SU-DHL-6 (cell line): ENCODE measurements around the gene SCD.

Experiments used
- H2AFZ ChIP-seq: fragments of 200-600 bp; sonication (generic); 2 replicates; pipeline ENCODE4 v1.6.1; 2014; ENCODE audit warnings: low read depth, mild to moderate bottlenecking, moderate library complexity, mixed read lengths, antibody characterized with exemption, low read length; ENCODE audit not compliant: severe bottlenecking
- H3F3A ChIP-seq: fragments of 200-600 bp; shearing (Covaris generic); 2 replicates; pipeline ENCODE4 v1.6.0; 2016; ENCODE audit warnings: antibody characterized with exemption, mild to moderate bottlenecking; ENCODE audit not compliant: insufficient read depth
- H3K27ac ChIP-seq: fragments of 200-600 bp; sonication (generic); 2 replicates; pipeline ENCODE4 v1.5.1; 2016; ENCODE audit warnings: low read depth, mild to moderate bottlenecking, low read length, moderate library complexity, mixed read lengths
- H3K27me3 ChIP-seq: fragments of 200-600 bp; sonication (generic), shearing (Covaris generic); 2 replicates; pipeline ENCODE4 v1.6.0; 2014; ENCODE audit warnings: mild to moderate bottlenecking, low read length
- H3K36me3 ChIP-seq: fragments of 200-600 bp; sonication (generic); 2 replicates; pipeline ENCODE4 v1.6.1; 2014; ENCODE audit warnings: mild to moderate bottlenecking, low read length, mixed read lengths
- H3K4me2 ChIP-seq: fragments of 300-600, 200-600 bp; shearing (Covaris generic), sonication (generic); 2 replicates; pipeline ENCODE4 v1.6.0; 2014; ENCODE audit warnings: low read length, low read depth, mild to moderate bottlenecking; ENCODE audit not compliant: poor library complexity, severe bottlenecking
- H3K4me3 ChIP-seq: fragments of 200-600 bp; sonication (generic); 2 replicates; pipeline ENCODE4 v1.5.1; 2014; ENCODE audit warnings: antibody characterized with exemption, low read length, mild to moderate bottlenecking, mixed read lengths; ENCODE audit not compliant: insufficient read depth, poor library complexity, severe bottlenecking
- H3K79me2 ChIP-seq: fragments of 200-600 bp; sonication (generic); 2 replicates; pipeline ENCODE4 v1.6.1; 2014; ENCODE audit warnings: mild to moderate bottlenecking, low read length, moderate library complexity; ENCODE audit not compliant: insufficient read depth
- H3K9ac ChIP-seq: fragments of 200-600 bp; sonication (generic); 2 replicates; pipeline ENCODE4 v1.7.0; 2014; ENCODE audit warnings: mild to moderate bottlenecking, low read length
- H3K9me2 ChIP-seq: fragments of 200-600 bp; sonication (generic); replicated peaks from 2 replicates; pipeline ENCODE4 v1.6.1; 2014; ENCODE audit warnings: low read length; ENCODE audit not compliant: insufficient read depth
- H3K9me3 ChIP-seq: fragments of 200-600 bp; sonication (generic); 2 replicates; pipeline ENCODE4 v1.6.1; 2014; ENCODE audit warnings: low read length, mixed read lengths; ENCODE audit not compliant: insufficient read depth
- H4K20me1 ChIP-seq: fragments of 200-600 bp; sonication (generic); 2 replicates; pipeline ENCODE4 v1.6.1; 2014; ENCODE audit warnings: low read depth, mild to moderate bottlenecking, antibody characterized with exemption, low read length, moderate library complexity, mixed read lengths
- EZH2phosphoT487 ChIP-seq: fragments of 200-600 bp; sonication (generic), shearing (Covaris generic); conservative IDR thresholded peaks from 2 replicates; pipeline ENCODE4 v1.6.1; 2018; ENCODE audit warnings: mild to moderate bottlenecking, antibody characterized with exemption, low read length, moderate library complexity, mixed read lengths
- TF ChIP-seq, protein P1 (sequence below): fragments of 200-600 bp; sonication (generic); IDR thresholded peaks from one replicate; pipeline ENCODE4 v1.5.1; 2017; ENCODE audit warnings: antibody characterized with exemption, mild to moderate bottlenecking, low read length, moderate library complexity; ENCODE audit not compliant: insufficient read depth, poor library complexity, severe bottlenecking

SCD gene

GRCh38 chr10:100339236-100339635 lies 7.8 kb upstream of the SCD start:
- no peak for TF ChIP-seq EZH2phosphoT487
- TF ChIP-seq, protein P1, sequence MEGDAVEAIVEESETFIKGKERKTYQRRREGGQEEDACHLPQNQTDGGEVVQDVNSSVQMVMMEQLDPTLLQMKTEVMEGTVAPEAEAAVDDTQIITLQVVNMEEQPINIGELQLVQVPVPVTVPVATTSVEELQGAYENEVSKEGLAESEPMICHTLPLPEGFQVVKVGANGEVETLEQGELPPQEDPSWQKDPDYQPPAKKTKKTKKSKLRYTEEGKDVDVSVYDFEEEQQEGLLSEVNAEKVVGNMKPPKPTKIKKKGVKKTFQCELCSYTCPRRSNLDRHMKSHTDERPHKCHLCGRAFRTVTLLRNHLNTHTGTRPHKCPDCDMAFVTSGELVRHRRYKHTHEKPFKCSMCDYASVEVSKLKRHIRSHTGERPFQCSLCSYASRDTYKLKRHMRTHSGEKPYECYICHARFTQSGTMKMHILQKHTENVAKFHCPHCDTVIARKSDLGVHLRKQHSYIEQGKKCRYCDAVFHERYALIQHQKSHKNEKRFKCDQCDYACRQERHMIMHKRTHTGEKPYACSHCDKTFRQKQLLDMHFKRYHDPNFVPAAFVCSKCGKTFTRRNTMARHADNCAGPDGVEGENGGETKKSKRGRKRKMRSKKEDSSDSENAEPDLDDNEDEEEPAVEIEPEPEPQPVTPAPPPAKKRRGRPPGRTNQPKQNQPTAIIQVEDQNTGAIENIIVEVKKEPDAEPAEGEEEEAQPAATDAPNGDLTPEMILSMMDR, result no peak
- H3K4me2 ChIP-seq, result peak overlapping the region; percentile 43
- H3F3A ChIP-seq, result peaks cover 8% of the 10 kb centered on the region; the same call in 1 of the 2 replicates
- H3K27me3 ChIP-seq, result no peaks in the 10 kb centered on the region
- H3K4me3 ChIP-seq, result no peak overlapping the region
- peak overlapping the region; percentile 25 for H2AFZ ChIP-seq
- no peaks in the 10 kb centered on the region for H3K79me2 ChIP-seq
- no peaks in the 10 kb centered on the region for H3K36me3 ChIP-seq
- no peaks in the 10 kb centered on the region for H3K9me2 ChIP-seq
- H3K9ac ChIP-seq, result peak overlapping the region; percentile 23; the same call in 1 of the 2 replicates
- no peaks in the 10 kb centered on the region for H3K9me3 ChIP-seq
- no peaks in the 10 kb centered on the region for H4K20me1 ChIP-seq
- H3K27ac ChIP-seq, result peak overlapping the region; percentile 20; the same call in 1 of the 2 replicates

- Histone ChIP-seq H3F3A (peaks cover 12% of the 10 kb centered on the region; the same call in 1 of the 2 replicates), H4K20me1 (no peaks in the 10 kb centered on the region), H3K27me3 (no peaks in the 10 kb centered on the region), H3K27ac (no peak overlapping the region), H3K4me3 (no peak overlapping the region), H3K36me3 (no peaks in the 10 kb centered on the region), H3K9me2 (no peaks in the 10 kb centered on the region), H3K4me2 (no peak overlapping the region), H3K79me2 (no peaks in the 10 kb centered on the region), H3K9ac (no peak overlapping the region), H3K9me3 (no peaks in the 10 kb centered on the region), H2AFZ (no peak overlapping the region)
- TF ChIP-seq, protein P1, result no peak
- TF ChIP-seq EZH2phosphoT487, result no peak
These were observed 5.8 kb upstream of the SCD start for GRCh38 chr10:100340948-100341847.

- Histone ChIP-seq H2AFZ (no peak overlapping the region), H3K9me3 (no peaks in the 10 kb centered on the region), H3K9me2 (no peaks in the 10 kb centered on the region), H3K9ac (no peak overlapping the region), H3F3A (peaks cover 12% of the 10 kb centered on the region; the same call in 1 of the 2 replicates), H3K4me3 (no peak overlapping the region), H3K4me2 (no peak overlapping the region), H4K20me1 (no peaks in the 10 kb centered on the region), H3K36me3 (no peaks in the 10 kb centered on the region), H3K79me2 (peaks cover under 1% of the 10 kb centered on the region; the same call in 1 of the 2 replicates), H3K27me3 (no peaks in the 10 kb centered on the region), H3K27ac (no peak overlapping the region)
- TF ChIP-seq, protein P1, result peak; percentile 31
- no peak for TF ChIP-seq EZH2phosphoT487
These were observed 4.9 kb upstream of the SCD start for GRCh38 chr10:100341953-100342626.
